ENCODE measurements around the gene LRRC47. TPM values are rescaled to one million over a fixed set of nuclear protein-coding genes. Genes with fewer than 3 reads are reported as not detected.

Gene LRRC47
- total and polyA plus RNA-seq, 2 of the 13 experiments (the other 11 are each of a cell fraction or from before 2014, with no cell fraction given), result 18.3 to 52.5 TPM

GRCh38 chr1:3775490-3776230, 20.6 kb downstream of the LRRC47 start (continued):
- no peak for TF ChIP-seq PRDM4 (CRISPR knock-in tag; IDR thresholded peaks at IDR 0.05; ENCODE audit: borderline replicate concordance)
- peak; percentile 75; the same call in 1 of the 2 replicates for TF ChIP-seq ZBTB37 (CRISPR knock-in tag; IDR thresholded peaks at IDR 0.05)
- no peak for TF ChIP-seq RNF219 (CRISPR knock-in tag; IDR thresholded peaks at IDR 0.05)
- no peak for TF ChIP-seq ZEB1 (IDR thresholded peaks at IDR 0.05; ENCODE audit: insufficient replicate concordance, low read depth)
- TF ChIP-seq POLR2G (IDR thresholded peaks at IDR 0.05; ENCODE audit: low read depth, low read length), result peak; percentile 78
- TF ChIP-seq LRRFIP1 (CRISPR knock-in tag; conservative IDR thresholded peaks at IDR 0.05), result no peak
- TF ChIP-seq KDM5B (CRISPR knock-in tag; IDR thresholded peaks at IDR 0.05; ENCODE audit: borderline replicate concordance), result peak; percentile 84
- TF ChIP-seq ARID5B (CRISPR knock-in tag; IDR thresholded peaks at IDR 0.05), result peak; percentile 35; the same call in 1 of the 2 replicates
- peak; percentile 18; the same call in 1 of the 2 replicates for TF ChIP-seq SMC3 (IDR thresholded peaks at IDR 0.05; ENCODE audit: low read length)
- TF ChIP-seq GATAD1 (CRISPR knock-in tag; IDR thresholded peaks at IDR 0.05), result peak; percentile 42
- TF ChIP-seq ZNF44 (CRISPR knock-in tag; IDR thresholded peaks at IDR 0.05), result no peak; the same call in 1 of the 2 replicates
- TF ChIP-seq MXI1 (IDR thresholded peaks at IDR 0.05; ENCODE audit: borderline replicate concordance, low read depth, low read length), result peak; percentile 97
- TF ChIP-seq ZSCAN22 (CRISPR knock-in tag; IDR thresholded peaks at IDR 0.05), result peak; percentile 52; the same call in 1 of the 2 replicates
- TF ChIP-seq AKAP8 (CRISPR knock-in tag; IDR thresholded peaks at IDR 0.05), result peak; percentile 97
